Measurements from ENCODE around the gene ELP1. TPM values are rescaled to one million over a fixed set of nuclear protein-coding genes. Genes with fewer than 3 reads are reported as not detected.
"Not testable (repeated sequence)": the region's sequence is repeated elsewhere in the genome, so short reads cannot be mapped to it uniquely, and the experiment has no call there.

ELP1 gene
- total RNA-seq, 2 experiments from 2014 or later: 20.4 to 20.7 TPM

DNA sequence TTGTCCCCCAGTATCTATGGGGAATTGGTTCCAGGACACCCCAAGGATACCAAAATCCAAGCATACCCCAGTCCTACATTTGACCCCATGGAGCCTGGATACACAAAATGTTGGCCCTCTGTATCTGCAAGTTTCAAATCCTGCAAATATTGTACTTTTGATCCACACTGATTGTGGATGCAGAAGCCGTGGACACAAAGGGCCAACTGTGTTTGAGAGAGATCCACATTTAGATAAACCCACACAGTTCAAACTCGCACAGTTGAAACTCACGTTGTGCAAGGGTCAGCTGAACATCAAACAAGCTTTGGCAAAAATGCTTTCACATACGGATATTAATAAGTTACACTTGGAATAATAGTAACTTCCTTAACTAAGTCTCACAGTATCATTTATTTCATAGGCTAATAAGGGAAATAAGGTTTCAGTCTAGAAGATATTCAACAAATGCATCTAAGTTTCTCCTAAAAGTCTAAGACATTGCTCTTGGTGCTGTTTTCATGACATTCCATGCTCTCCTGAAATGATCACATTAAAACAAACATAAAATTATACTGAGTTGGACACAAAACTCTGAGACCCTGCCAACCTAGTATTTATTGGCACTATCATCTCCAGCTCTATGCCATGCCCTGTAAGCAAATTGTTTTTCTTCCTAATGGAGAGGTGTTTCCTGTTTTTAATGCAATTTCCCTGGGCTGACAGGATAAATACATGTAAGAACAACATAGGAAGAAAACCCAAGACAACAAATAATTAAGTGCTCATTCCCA, 39.5 kb downstream of the ELP1 start:
- CTCF ChIA-PET: interaction anchor here (0.6 to 1.0 kb wide), 3 partner anchors 9 to 152 kb away, joined by 3 read pairs; no protein-coding TSS in a partner anchor
- POLR2A ChIA-PET: no interaction called here
- ATAC-seq (no peak), DNase-seq (no peak)
- Mint-ChIP-seq H3K9me3 (ENCODE audit: insufficient read depth) (no peaks in the 10 kb centered on the region), H3K27ac (no peak overlapping the region), H3K27me3 (ENCODE audit: low read depth) (no peaks in the 10 kb centered on the region), H3K36me3 (ENCODE audit: low read depth) (peaks cover 43% of the 10 kb centered on the region), H3K4me3 (no peak overlapping the region), H3K4me1 (ENCODE audit: low read depth) (no peaks in the 10 kb centered on the region)

DNA sequence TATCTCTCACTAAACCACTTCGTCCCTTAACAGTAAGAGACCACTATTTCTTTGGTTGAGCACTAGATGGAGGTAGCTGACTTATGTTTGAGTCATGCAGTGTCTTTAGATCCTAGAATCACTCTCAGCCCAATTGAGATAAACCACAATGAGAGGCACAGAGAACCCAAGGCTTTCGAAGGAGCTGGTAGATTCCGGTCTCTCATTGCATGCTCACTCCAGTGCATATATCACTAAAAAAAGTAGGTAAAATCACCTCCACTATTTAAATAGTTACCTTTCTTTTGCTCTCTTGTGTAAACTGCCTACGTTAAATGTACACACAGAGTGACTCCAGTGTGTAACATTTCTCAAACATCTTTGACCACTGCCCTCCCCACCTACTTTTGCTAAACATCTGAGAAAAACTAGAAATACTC, 44.3 kb downstream of the ELP1 start:
- Mint-ChIP-seq H3K9me3 (ENCODE audit: insufficient read depth) (no peaks in the 10 kb centered on the region), H3K27ac (no peak overlapping the region), H3K27me3 (ENCODE audit: low read depth) (no peaks in the 10 kb centered on the region), H3K4me3 (no peak overlapping the region), H3K4me1 (ENCODE audit: low read depth) (peaks cover 5% of the 10 kb centered on the region), H3K36me3 (ENCODE audit: low read depth) (peaks cover 40% of the 10 kb centered on the region)
- ChIA-PET POLR2A (no interaction called here), CTCF (interaction anchor here (1.8 kb wide), 1 partner anchor 64 kb away, joined by 4 read pairs; no protein-coding TSS in a partner anchor)
- DNase-seq (no peak), ATAC-seq (no peak)

DNA sequence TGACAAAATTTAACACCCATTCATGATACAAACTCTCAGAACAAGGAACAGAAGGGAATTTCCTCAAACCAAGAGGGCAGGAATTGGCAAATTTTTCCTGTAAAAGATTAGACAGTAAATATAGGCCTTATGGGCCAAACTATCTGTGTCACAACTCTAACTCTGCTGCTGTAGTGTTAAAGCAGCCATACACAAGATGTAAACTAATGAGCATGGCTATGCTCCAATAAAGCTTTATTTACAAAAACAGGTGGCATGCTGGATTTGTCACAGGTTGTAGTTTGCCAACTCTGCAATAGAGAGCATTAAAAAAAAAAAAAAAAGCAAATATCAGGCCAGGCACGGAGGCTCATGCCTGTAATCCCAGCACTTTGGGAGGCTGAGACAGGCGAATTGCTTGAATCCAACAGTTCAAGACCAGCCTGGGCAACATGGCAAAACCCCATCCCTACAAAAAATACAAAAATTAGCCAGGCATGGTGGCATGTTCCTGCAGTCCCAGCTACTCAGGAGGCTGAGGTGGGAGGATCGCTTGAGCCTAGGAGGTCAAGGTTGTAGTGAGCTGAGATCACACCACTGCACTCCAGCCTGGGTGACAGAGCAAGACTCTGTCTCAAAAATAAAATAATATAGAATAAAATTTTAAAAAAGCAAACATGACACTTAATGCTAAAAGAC, 47.2 kb downstream of the ELP1 start:
- not testable (repeated sequence) for H3K4me3 Mint-ChIP-seq; H3K27me3 Mint-ChIP-seq (ENCODE audit: low read depth); H3K27ac Mint-ChIP-seq; ATAC-seq; H3K4me1 Mint-ChIP-seq (ENCODE audit: low read depth); H3K9me3 Mint-ChIP-seq (ENCODE audit: insufficient read depth); DNase-seq
- ChIA-PET POLR2A (interaction anchor here (0.6 kb wide), 1 partner anchor 217 kb away, joined by 5 read pairs; no protein-coding TSS in a partner anchor), CTCF (interaction anchor here (1.8 kb wide), 1 partner anchor 67 kb away, joined by 5 read pairs; no protein-coding TSS in a partner anchor)
- peaks cover 36% of the 10 kb centered on the region for H3K36me3 Mint-ChIP-seq (ENCODE audit: low read depth)

DNA sequence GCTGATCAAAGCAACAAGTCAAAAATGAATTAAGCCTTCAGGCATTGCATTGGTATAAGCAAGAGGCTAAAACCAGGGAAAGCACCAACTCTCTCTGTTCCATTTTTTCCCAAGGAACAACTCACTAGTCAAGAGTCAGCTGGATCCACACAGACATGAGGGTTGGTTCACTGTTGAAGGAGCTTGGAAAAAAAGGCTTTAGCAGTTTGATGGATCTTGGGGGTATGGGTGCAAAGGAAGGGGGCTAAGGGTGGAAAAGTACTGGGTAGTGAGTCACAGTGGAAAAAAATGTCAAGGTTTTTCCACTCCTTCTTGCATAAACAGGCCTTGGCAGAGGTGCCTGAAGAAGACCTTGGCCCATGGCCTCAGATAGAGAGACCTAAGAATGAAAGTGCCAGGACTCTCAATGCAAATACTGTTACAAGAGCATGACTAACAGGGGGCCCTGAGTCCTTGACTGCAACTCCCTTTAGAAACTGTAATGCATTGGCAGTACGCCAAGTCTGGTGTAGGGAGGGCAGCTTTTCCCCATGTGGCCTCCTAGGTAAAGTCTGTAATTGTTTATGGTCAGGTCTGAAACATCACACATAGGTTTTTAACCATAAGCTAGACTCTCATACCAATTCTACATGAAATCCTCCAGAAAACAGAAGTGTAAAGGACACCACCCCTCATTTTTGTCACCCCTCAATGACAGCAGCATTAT, 48.1 kb downstream of the ELP1 start:
- Mint-ChIP-seq H3K4me1 (ENCODE audit: low read depth) (peaks cover 7% of the 10 kb centered on the region), H3K9me3 (ENCODE audit: insufficient read depth) (no peaks in the 10 kb centered on the region), H3K4me3 (no peak overlapping the region), H3K27me3 (ENCODE audit: low read depth) (no peaks in the 10 kb centered on the region), H3K27ac (no peak overlapping the region), H3K36me3 (ENCODE audit: low read depth) (peaks cover 32% of the 10 kb centered on the region)
- CTCF ChIA-PET: interaction anchor here (0.9 to 1.0 kb wide), 2 partner anchors 8 to 526 kb away, joined by 3 read pairs; no protein-coding TSS in a partner anchor
- POLR2A ChIA-PET: no interaction called here
- ATAC-seq (peak; percentile 57), DNase-seq (peak; percentile 22)

DNA sequence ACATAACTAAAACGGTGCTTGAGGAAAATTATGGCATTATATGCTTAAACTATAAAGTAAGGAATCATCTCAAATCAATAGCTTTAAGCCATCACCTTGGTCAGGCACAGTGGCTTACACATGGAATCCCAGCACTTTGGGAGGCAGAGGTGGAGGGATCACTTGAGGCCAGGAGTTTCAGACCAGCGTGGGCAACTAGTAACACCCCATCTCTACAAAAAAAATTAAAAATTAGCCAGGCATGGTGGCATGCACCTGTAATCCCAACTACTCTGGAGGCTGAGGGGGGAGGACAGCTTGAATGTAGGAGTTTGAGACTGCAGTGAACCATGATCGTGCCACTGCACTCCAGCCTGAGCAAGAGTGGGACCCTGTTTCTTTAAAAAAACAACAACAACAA, 49.2 kb downstream of the ELP1 start:
- ChIA-PET POLR2A (interaction anchor here (0.6 kb wide), 1 partner anchor 293 kb away, joined by 3 read pairs; no protein-coding TSS in a partner anchor), CTCF (interaction anchor here (0.9 kb wide), 1 partner anchor 14 kb away, joined by 4 read pairs; no protein-coding TSS in a partner anchor)
- no peak overlapping the region for H3K4me3 Mint-ChIP-seq
- peaks cover 7% of the 10 kb centered on the region for H3K4me1 Mint-ChIP-seq (ENCODE audit: low read depth)
- no peaks in the 10 kb centered on the region for H3K9me3 Mint-ChIP-seq (ENCODE audit: insufficient read depth)
- H3K36me3 Mint-ChIP-seq (ENCODE audit: low read depth): peaks cover 28% of the 10 kb centered on the region
- no peak overlapping the region for H3K27ac Mint-ChIP-seq
- ATAC-seq (no peak), DNase-seq (no peak)
- no peaks in the 10 kb centered on the region for H3K27me3 Mint-ChIP-seq (ENCODE audit: low read depth)

DNA sequence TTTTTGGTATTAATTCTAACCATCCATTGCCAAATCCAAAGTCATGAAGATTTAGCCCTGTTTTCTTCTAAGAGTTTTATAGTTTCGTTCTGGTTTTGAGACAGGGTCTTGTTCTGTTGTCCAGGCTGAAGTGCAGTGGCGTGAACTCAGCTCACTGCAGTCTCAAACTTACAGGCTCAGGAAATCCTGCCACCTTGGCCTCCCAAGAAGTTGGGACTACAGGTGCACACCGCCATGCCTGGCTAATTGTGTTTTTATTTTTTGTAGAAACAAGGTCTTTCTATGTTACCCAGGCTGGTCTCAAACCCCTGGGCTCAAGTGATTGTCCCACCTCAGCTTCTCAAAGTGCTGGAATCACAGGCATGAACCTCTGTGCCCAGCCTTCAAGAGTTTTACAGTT, 50.8 kb downstream of the ELP1 start:
- Mint-ChIP-seq H3K9me3 (ENCODE audit: insufficient read depth) (no peaks in the 10 kb centered on the region), H3K27me3 (ENCODE audit: low read depth) (no peaks in the 10 kb centered on the region), H3K27ac (no peak overlapping the region), H3K4me3 (no peak overlapping the region), H3K36me3 (ENCODE audit: low read depth) (peaks cover 40% of the 10 kb centered on the region), H3K4me1 (ENCODE audit: low read depth) (peaks cover 7% of the 10 kb centered on the region)
- ChIA-PET CTCF (no interaction called here), POLR2A (interaction anchor here (0.6 kb wide), 1 partner anchor 112 kb away, joined by 4 read pairs; no protein-coding TSS in a partner anchor)
- ATAC-seq (no peak), DNase-seq (no peak)

DNA sequence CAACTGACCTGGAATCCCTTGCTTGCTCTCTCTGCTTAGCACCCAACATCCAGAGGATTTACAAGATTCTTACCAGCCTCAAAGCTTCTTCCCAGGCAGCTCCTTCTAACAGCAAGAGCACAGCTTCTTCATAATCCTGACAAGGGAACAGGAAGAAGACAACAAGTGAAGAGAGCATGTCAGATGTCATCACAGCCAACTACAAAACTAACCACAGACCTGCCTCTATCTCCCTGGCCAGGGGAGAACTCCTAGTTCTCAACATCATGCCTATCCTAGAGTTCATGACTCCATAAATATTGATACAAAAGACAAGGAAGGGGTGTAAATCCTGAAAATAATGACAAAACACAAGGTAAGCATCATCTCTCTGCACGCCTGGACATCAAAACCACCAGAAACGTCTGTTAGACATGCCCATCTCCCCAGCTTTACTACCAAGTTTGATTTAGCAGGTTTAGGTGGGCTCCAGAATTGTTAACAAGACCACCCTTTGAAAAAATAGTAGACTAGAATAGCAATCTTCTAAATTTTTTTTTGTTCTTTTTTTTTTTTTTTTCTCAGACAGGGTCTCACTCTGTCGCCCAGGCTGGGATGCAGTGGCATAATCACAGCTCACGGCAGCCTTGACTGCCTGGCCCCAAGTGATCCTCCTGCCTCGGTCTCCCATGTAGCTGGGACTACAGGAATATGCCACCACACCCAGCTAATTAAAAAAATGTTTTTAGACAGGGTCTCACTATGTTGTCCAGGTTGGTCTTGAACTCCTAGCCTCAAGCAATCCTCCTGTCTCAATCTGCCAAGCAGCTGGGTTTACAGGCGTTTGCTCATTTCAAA, 51.7 kb downstream of the ELP1 start:
- Mint-ChIP-seq H3K27me3 (ENCODE audit: low read depth) (no peaks in the 10 kb centered on the region), H3K4me1 (ENCODE audit: low read depth) (peaks cover 7% of the 10 kb centered on the region), H3K36me3 (ENCODE audit: low read depth) (peaks cover 43% of the 10 kb centered on the region), H3K4me3 (no peak overlapping the region), H3K9me3 (ENCODE audit: insufficient read depth) (no peaks in the 10 kb centered on the region), H3K27ac (no peak overlapping the region)
- POLR2A ChIA-PET: interaction anchor here (0.6 kb wide), 1 partner anchor 111 kb away, joined by 4 read pairs; no protein-coding TSS in a partner anchor
- ATAC-seq (no peak), DNase-seq (no peak)
- CTCF ChIA-PET: no interaction called here

DNA sequence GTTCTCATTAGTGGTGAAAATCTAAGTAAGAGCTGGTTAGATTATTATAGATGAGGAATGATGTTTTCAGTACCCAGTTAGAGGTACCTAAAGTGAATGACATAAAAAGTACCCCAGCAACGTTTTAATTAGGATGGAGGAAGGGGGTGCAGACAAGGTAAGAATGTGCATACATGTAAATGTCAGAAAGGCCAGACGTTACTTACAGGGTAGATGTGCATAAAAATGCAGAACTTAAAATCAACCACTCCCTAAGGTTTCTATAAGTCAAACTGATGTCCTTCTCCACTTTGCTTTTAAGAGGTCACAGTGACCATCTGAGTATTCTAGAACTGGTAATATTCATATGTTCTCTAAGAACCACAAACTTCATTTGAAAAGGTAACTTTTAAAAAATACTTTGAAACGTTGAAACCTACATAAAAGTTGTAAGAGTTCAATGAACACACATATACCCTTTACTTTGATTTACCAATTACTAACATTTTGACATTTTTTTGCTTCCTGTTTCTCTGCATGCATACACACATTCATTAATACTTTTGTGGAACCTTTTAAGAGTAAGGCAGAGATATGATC, 53.1 kb downstream of the ELP1 start:
- no peaks in the 10 kb centered on the region for H3K27me3 Mint-ChIP-seq (ENCODE audit: low read depth)
- H3K36me3 Mint-ChIP-seq (ENCODE audit: low read depth): peaks cover 38% of the 10 kb centered on the region
- peaks cover 2% of the 10 kb centered on the region for H3K4me1 Mint-ChIP-seq (ENCODE audit: low read depth)
- ChIA-PET CTCF (interaction anchor here (0.8 kb wide), 1 partner anchor 12 kb away, joined by 3 read pairs; no protein-coding TSS in a partner anchor), POLR2A (no interaction called here)
- H3K9me3 Mint-ChIP-seq (ENCODE audit: insufficient read depth): no peaks in the 10 kb centered on the region
- no peak for DNase-seq
- no peak overlapping the region for H3K4me3 Mint-ChIP-seq
- no peak for ATAC-seq
- H3K27ac Mint-ChIP-seq: no peak overlapping the region

DNA sequence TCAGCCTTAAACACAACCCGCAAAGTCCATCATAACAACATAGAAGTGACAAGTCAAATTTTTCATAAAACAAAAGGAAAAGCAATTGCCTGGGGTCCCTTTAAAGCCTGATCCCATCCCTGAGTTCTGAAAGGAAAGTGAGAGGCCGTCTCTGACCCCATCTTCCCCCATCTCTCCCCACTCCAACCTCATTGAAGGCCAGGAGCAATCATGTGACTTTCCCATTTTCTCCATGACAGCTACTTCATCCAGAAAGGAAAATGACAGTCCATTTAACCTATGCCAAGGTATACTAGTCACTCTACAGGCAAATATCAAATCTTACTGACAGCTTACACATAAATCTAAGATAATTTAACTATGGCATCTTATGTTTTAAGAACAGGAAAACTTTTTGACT, 56.4 kb downstream of the ELP1 start:
- Mint-ChIP-seq H3K27ac (no peak overlapping the region), H3K27me3 (ENCODE audit: low read depth) (no peaks in the 10 kb centered on the region), H3K4me3 (no peak overlapping the region), H3K9me3 (ENCODE audit: insufficient read depth) (no peaks in the 10 kb centered on the region), H3K36me3 (ENCODE audit: low read depth) (peaks cover 47% of the 10 kb centered on the region), H3K4me1 (ENCODE audit: low read depth) (peaks cover 2% of the 10 kb centered on the region)
- ChIA-PET POLR2A (no interaction called here), CTCF (no interaction called here)
- ATAC-seq (no peak), DNase-seq (no peak)

DNA sequence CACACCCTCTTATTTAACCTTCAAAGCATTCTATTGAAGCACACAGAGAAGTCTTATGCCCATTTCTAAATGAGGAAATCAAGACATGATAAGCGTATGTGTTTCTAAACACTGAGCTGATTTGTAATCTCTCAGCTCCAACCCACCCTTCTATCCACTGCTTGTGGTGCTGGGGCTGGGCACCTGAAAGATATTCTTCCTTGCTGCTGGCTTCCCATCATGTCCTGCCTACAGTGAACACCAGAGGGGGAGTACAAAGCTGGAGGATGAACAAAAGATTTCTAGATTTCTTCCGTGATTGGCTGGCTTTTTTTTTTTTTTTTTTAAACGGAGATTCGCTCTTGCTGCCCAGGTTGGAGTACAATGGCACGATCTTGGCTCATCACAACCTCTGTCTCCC, 57.5 kb downstream of the ELP1 start:
- Mint-ChIP-seq H3K4me1 (ENCODE audit: low read depth) (no peaks in the 10 kb centered on the region), H3K4me3 (no peak overlapping the region), H3K36me3 (ENCODE audit: low read depth) (peaks cover 52% of the 10 kb centered on the region), H3K27me3 (ENCODE audit: low read depth) (no peaks in the 10 kb centered on the region), H3K27ac (no peak overlapping the region), H3K9me3 (ENCODE audit: insufficient read depth) (no peaks in the 10 kb centered on the region)
- POLR2A ChIA-PET: no interaction called here
- ATAC-seq (no peak), DNase-seq (no peak)
- CTCF ChIA-PET: no interaction called here

All from activated CD8-positive, alpha-beta T cell treated with anti-CD3 and anti-CD28 coated beads, Interleukin-2, amount 10 ng/mL, durations not matched to agents 7 days and 5 days (primary cell).